OCI-LY7 (cell line): ENCODE results near the gene DNAJC25. TPM values are rescaled to one million over a fixed set of nuclear protein-coding genes. Genes with fewer than 3 reads are reported as not detected.
"Not testable (repeated sequence)": the region's sequence is repeated elsewhere in the genome, so short reads cannot be mapped to it uniquely, and the experiment has no call there.

Source experiments
- BruUV-seq: library from RNA; stranded (reverse); fragments of 400-500 nt; replicated peaks from 2 replicates; lab custom pipeline; 2021; lab: Mats Ljungman, UMichigan
- CTCF ChIA-PET: fragments of 300-600 bp; sonication (Branson Sonifier 250); formaldehyde crosslinking; loops from one replicate; lab custom pipeline; 2022; ENCODE audit warnings: antibody characterized with exemption; ENCODE audit not compliant: unreplicated experiment; lab: Charles Lee
- POLR2A ChIA-PET: fragments of 300-600 bp; sonication (Branson Sonifier 250); formaldehyde crosslinking; loops from one replicate; lab custom pipeline; 2022; ENCODE audit warnings: antibody characterized with exemption; lab: Charles Lee
- DNase-seq: peaks from one replicate; pipeline ENCODE4 v3.0.0-alpha.2; 2015; ENCODE audit warnings: low spot score
- H2AFZ ChIP-seq: fragments of 200-600 bp; sonication (generic), shearing (Covaris generic); 2 replicates; pipeline ENCODE4 v1.6.1; 2014; ENCODE audit warnings: mild to moderate bottlenecking, antibody characterized with exemption, low read length, moderate library complexity
- H3K27ac ChIP-seq: fragments of 200-600 bp; sonication (generic); 2 replicates; pipeline ENCODE4 v1.5.1; 2014; ENCODE audit warnings: mixed run types, low read depth, mild to moderate bottlenecking, moderate library complexity, low read length, inconsistent platforms; ENCODE audit not compliant: poor library complexity, severe bottlenecking
- H3K36me3 ChIP-seq: fragments of 200-600 bp; sonication (generic); 2 replicates; pipeline ENCODE4 v1.6.1; 2014; ENCODE audit warnings: mild to moderate bottlenecking, antibody characterized with exemption, low read length, moderate library complexity, mixed read lengths; ENCODE audit not compliant: insufficient read depth
- H3K4me1 ChIP-seq: fragments of 200-600 bp; sonication (generic); 2 replicates; pipeline ENCODE4 v1.5.1; 2014; ENCODE audit warnings: mild to moderate bottlenecking, low read length; ENCODE audit not compliant: insufficient read depth, poor library complexity, severe bottlenecking
- H3K4me2 ChIP-seq: fragments of 200-600 bp; sonication (generic); 2 replicates; pipeline ENCODE4 v1.6.1; 2014; ENCODE audit warnings: mild to moderate bottlenecking, low read length
- H3K4me3 ChIP-seq: fragments of 200-600 bp; sonication (generic); 2 replicates; pipeline ENCODE4 v1.5.1; 2014; ENCODE audit warnings: mild to moderate bottlenecking, low read depth, low read length; ENCODE audit not compliant: poor library complexity, severe bottlenecking
- H3K79me2 ChIP-seq: fragments of 200-600 bp; sonication (generic); 2 replicates; pipeline ENCODE4 v1.6.1; 2016; ENCODE audit warnings: low read depth, mild to moderate bottlenecking, low read length, moderate library complexity, mixed read lengths; ENCODE audit not compliant: insufficient read depth
- H3K9me2 ChIP-seq: fragments of 200-600 bp; sonication (generic); 2 replicates; pipeline ENCODE4 v1.6.1; 2016; ENCODE audit warnings: mild to moderate bottlenecking, low read length, mixed read lengths; ENCODE audit not compliant: insufficient read depth
- H3K9me3 ChIP-seq: fragments of 200-600 bp; sonication (generic); 2 replicates; pipeline ENCODE4 v1.6.1; 2014; ENCODE audit warnings: mild to moderate bottlenecking, mixed run types, low read length, mixed read lengths
- H4K20me1 ChIP-seq: fragments of 200-600 bp; sonication (generic); 2 replicates; pipeline ENCODE4 v1.6.1; 2014; ENCODE audit warnings: mild to moderate bottlenecking, antibody characterized with exemption, low read length, moderate library complexity, mixed read lengths; ENCODE audit not compliant: insufficient read depth
- CTCF ChIP-seq: fragments of 200-600 bp; sonication (generic); conservative IDR thresholded peaks from 2 replicates; pipeline ENCODE4 v1.5.1; 2014; ENCODE audit warnings: mild to moderate bottlenecking, antibody characterized with exemption, low read length, moderate library complexity, mixed read lengths
- EZH2phosphoT487 ChIP-seq: fragments of 200-600 bp; sonication (generic); IDR thresholded peaks from 2 replicates; pipeline ENCODE4 v1.6.1; 2018; ENCODE audit warnings: low read depth, borderline replicate concordance, mild to moderate bottlenecking, mixed run types, antibody characterized with exemption, low read length, moderate library complexity, mixed read lengths
- intact Hi-C: fragments of 100-400 bp; cut with micrococcal nuclease; formaldehyde crosslinking; loops from one replicate; pipeline ENCODE4 v1.10.0; 2022; ENCODE audit not compliant: unreplicated experiment
- total RNA-seq, 2 experiments: library from RNA; depleted of rRNA in 1 of 2; stranded (reverse); fragments of >200 nt in 1 of 2; shearing (Covaris generic) in 1 of 2; gene quantifications; 2 replicates each; pipeline ENCODE4 v1.2.3, GENCODE V29; 2014 to 2022

The DNAJC25 gene
- total RNA-seq, 2 experiments from 2014 or later, result 5.8 to 7.0 TPM

GRCh38 chr9:111610845-111611244 is 20.3 kb upstream of the DNAJC25 start:
- CTCF ChIA-PET, result no interaction called here
- no peaks in the 10 kb centered on the region for H3K4me1 ChIP-seq
- H3K79me2 ChIP-seq, result no peaks in the 10 kb centered on the region
- H3K4me2 ChIP-seq, result no peak overlapping the region
- H3K9me2 ChIP-seq, result no peaks in the 10 kb centered on the region
- no peaks in the 10 kb centered on the region for H3K9me3 ChIP-seq
- no peaks in the 10 kb centered on the region for H3K36me3 ChIP-seq
- H2AFZ ChIP-seq, result no peak overlapping the region
- H3K27ac ChIP-seq, result no peak overlapping the region
- H4K20me1 ChIP-seq, result no peaks in the 10 kb centered on the region
- POLR2A ChIA-PET, result interaction anchor here (0.6 kb wide), 1 partner anchor 267 kb away, joined by 4 read pairs; no protein-coding TSS in a partner anchor
- DNase-seq, result no peak
- H3K4me3 ChIP-seq, result no peak overlapping the region
- TF ChIP-seq EZH2phosphoT487 (no peak), CTCF (no peak)
- BruUV-seq, result no TSS peak
- intact Hi-C loops, result no loop called here

- H4K20me1 ChIP-seq, result no peaks in the 10 kb centered on the region
- H2AFZ ChIP-seq, result no peak overlapping the region
- H3K79me2 ChIP-seq, result no peaks in the 10 kb centered on the region
- H3K4me1 ChIP-seq, result no peaks in the 10 kb centered on the region
- ChIA-PET POLR2A (no interaction called here), CTCF (no interaction called here)
- TF ChIP-seq EZH2phosphoT487, result no peak
- TF ChIP-seq CTCF, result no peak
- intact Hi-C loops, result no loop called here
- H3K36me3 ChIP-seq, result no peaks in the 10 kb centered on the region
- no peaks in the 10 kb centered on the region for H3K9me2 ChIP-seq
- H3K9me3 ChIP-seq, result no peaks in the 10 kb centered on the region
- no peak overlapping the region for H3K4me2 ChIP-seq
- BruUV-seq, result no TSS peak
- H3K27ac ChIP-seq, result no peak overlapping the region
- DNase-seq, result no peak
- no peak overlapping the region for H3K4me3 ChIP-seq
These were observed 17.6 kb upstream of the DNAJC25 start for GRCh38 chr9:111613436-111614040.

- Histone ChIP-seq H3K4me2 (no peak overlapping the region), H4K20me1 (no peaks in the 10 kb centered on the region), H3K27ac (no peak overlapping the region), H3K79me2 (no peaks in the 10 kb centered on the region), H3K4me1 (no peaks in the 10 kb centered on the region), H3K4me3 (no peak overlapping the region), H2AFZ (no peak overlapping the region), H3K9me3 (no peaks in the 10 kb centered on the region), H3K36me3 (no peaks in the 10 kb centered on the region), H3K9me2 (no peaks in the 10 kb centered on the region)
- CTCF ChIA-PET, result no interaction called here
- POLR2A ChIA-PET, result interaction anchor here (0.6 kb wide), 1 partner anchor 71 kb away, joined by 3 read pairs; no protein-coding TSS in a partner anchor
- no peak for DNase-seq
- no peak for TF ChIP-seq EZH2phosphoT487
- TF ChIP-seq CTCF, result no peak
- BruUV-seq, result no TSS peak
- intact Hi-C loops, result no loop called here
These were observed 15.2 kb upstream of the DNAJC25 start for GRCh38 chr9:111615928-111616327.

GRCh38 chr9:111617349-111617748 is 13.8 kb upstream of the DNAJC25 start:
- H3K9me2 ChIP-seq, H3K27ac ChIP-seq, H3K4me2 ChIP-seq, BruUV-seq, H3K9me3 ChIP-seq, POLR2A ChIA-PET, H3K79me2 ChIP-seq, DNase-seq, H3K4me1 ChIP-seq, H2AFZ ChIP-seq, CTCF ChIA-PET, H3K4me3 ChIP-seq, intact Hi-C loops, H3K36me3 ChIP-seq, H4K20me1 ChIP-seq: not testable (repeated sequence)
